Activated CD8-positive, alpha-beta memory T cell treated with anti-CD3 and anti-CD28 coated beads for 48 hours (primary cell): Measurements from ENCODE around the gene AIFM3.
"Not testable (repeated sequence)": the region's sequence is repeated elsewhere in the genome, so short reads cannot be mapped to it uniquely, and the experiment has no call there.

Experiments
- DNase-seq, 3 experiments: peaks; one replicate each; pipeline ENCODE4 v3.0.0-alpha.2; 2020; ENCODE audit warnings: low read depth in 2 of 3, low spot score in 2 of 3

AIFM3 gene

GRCh38 chr22:21000987-21001600 lies 34.0 kb downstream of the AIFM3 start:
- DNase-seq, result no peak

GRCh38 chr22:21001601-21002325 lies 34.7 kb downstream of the AIFM3 start, which contains the start of gene THAP7:
THAP7 (minus strand) TSS chr22:21002118; CDS start chr22:21001911, 207 bp downstream.
- DNase-seq, result peak; percentile 90 to 92 (median 90)

GRCh38 chr22:21003782-21004181 lies 36.7 kb downstream of the AIFM3 start:
- no peak for DNase-seq

GRCh38 chr22:21009208-21009607 lies 42.2 kb downstream of the AIFM3 start:
- not testable (repeated sequence) for DNase-seq

- no peak for DNase-seq
Measured at GRCh38 chr22:21009638-21010425, 42.8 kb downstream of the AIFM3 start.

- no peak for DNase-seq
Measured at GRCh38 chr22:21010426-21011113, 43.5 kb downstream of the AIFM3 start.

- DNase-seq, result no peak
Measured at GRCh38 chr22:21012446-21013407, 45.7 kb downstream of the AIFM3 start.

GRCh38 chr22:21013657-21014201 lies 46.7 kb downstream of the AIFM3 start:
- DNase-seq, result no peak

- DNase-seq, result peak; percentile 64 to 83 (median 67)
Measured at GRCh38 chr22:21014202-21014725, 47.2 kb downstream of the AIFM3 start.

GRCh38 chr22:21014726-21015465 lies 47.8 kb downstream of the AIFM3 start, which contains the start of gene P2RX6:
P2RX6 (plus strand) TSS chr22:21015165; CDS start chr22:21015175, 10 bp downstream.
- no peak for DNase-seq

GRCh38 chr22:21015466-21016006 lies 48.5 kb downstream of the AIFM3 start:
- no peak for DNase-seq

- DNase-seq, result no peak
Measured at GRCh38 chr22:21016644-21017420, 49.8 kb downstream of the AIFM3 start.

- DNase-seq, result no peak
Measured at GRCh38 chr22:21018314-21018713, 51.3 kb downstream of the AIFM3 start.

- no peak for DNase-seq
Measured at GRCh38 chr22:21020802-21021429, 53.9 kb downstream of the AIFM3 start.

- DNase-seq, result no peak
Measured at GRCh38 chr22:21022507-21022906, 55.5 kb downstream of the AIFM3 start.

- DNase-seq, result no peak
Measured at GRCh38 chr22:21022955-21023614, 56.0 kb downstream of the AIFM3 start.

- DNase-seq, result no peak
Measured at GRCh38 chr22:21025266-21025665, 58.2 kb downstream of the AIFM3 start.
